Stimulated activated CD8-positive, alpha-beta memory T cell treated with anti-CD3 and anti-CD28 coated beads, Interleukin-7, amount 100 ng/mL, for 24 hours (primary cell): Measurements from ENCODE around the gene IYD.
"Not testable (repeated sequence)": the region's sequence is repeated elsewhere in the genome, so short reads cannot be mapped to it uniquely, and the experiment has no call there.

Experiments
- DNase-seq: peaks from one replicate; pipeline ENCODE4 v3.0.0-alpha.2; 2020; ENCODE audit warnings: low read depth

Gene IYD

DNA sequence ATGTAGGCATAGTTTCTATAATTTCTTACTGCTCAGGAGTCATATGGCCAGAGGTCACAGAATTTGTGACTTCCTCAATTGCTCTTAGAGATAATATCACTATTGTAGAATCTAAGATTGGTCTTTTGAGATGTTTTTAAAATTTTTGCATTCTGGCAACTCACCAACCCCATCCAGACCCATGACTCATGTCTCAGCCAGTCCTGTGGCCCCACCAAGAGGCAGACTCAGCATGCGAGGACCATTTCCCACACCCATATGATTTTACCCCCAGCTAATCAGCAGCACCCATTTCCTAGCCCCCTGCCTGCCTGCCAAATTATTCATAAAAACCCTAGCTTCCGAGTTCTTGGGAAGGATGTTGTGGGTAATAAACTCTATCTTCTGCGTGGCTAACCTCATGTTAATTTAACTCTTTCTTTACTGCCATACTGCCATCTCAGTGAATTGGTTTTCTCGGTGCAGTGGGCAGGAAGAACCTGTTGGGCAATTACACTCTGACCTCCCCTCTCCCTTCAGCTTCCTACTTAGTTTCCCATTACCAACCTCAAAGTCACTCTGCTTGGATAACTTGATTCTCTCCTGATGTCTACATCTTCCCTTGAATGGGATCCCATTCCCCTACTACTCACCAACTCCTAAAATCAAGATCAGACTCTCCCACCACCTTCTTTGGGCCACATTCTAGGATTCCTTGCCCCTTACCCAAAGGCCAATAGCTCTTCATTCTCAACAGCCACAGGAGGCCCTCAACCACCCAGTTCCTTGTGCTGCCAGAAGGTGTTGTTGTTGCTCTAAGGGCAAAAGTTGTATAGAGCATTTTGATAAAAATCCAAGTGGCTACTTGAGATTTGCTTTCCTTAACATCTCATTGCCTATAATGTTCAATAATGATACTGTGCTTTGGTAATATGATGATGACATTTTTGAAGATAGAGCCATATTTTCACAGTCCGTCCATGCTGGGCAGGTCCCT is 16.2 kb upstream of the IYD start:
- DNase-seq = no peak

GRCh38 chr6:150353445-150353844 is 15.4 kb upstream of the IYD start:
- DNase-seq = no peak

- no peak for DNase-seq
Measured at GRCh38 chr6:150354754-150355571, 13.8 kb upstream of the IYD start.

- DNase-seq = no peak
Measured at GRCh38 chr6:150355932-150356331, 12.9 kb upstream of the IYD start.

DNA sequence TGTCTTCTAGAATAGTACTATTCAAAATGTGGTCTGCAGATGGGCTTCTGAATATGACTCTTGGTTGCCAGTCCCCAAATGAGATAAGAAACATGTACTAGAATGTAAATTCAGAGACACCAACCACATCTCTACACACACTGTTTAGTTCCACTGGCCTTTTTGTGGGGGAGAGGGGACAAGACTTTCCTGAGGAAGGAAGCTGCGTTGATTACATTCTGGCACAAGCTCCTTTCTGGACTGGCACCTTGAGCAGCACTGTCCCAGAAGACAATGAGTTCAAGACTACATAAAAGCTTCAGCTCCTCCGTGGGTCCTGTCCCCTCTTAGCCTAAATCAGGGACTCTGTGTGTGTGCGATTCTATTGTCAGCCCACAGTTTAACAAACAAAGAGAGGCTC is 6.9 kb upstream of the IYD start:
- no peak for DNase-seq

GRCh38 chr6:150363733-150364132 is 5.1 kb upstream of the IYD start:
- no peak for DNase-seq

DNA sequence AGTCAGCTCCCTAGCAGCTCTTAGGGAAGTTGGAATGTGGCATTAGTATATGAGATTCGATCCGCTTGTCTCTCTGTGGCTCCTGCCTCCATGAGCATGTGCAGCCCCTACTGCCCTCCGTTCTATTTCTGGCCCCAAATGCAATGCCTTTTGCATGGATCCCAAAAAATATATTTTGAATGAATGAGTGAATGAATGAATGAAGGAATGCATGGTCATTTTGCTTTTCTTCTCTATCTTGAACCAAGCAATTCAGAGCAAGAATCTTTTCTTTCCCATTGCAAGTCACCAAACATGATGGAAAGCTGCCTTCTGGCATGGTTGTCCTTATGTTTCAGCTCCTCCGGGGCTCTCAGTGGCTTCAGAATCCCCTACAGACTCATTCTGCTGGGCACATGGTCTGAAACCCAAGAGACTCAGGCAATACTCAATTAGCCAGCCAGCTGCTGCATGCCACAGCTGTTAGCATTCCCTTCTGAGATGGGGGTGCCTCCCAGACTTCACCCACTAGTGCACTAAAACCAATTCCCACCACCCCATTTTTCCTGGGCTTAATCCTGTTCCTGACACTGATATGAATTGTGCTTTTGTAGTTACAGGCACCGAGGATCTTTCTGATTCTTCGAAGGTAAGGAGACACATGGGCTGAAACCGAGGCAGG is 2.6 kb upstream of the IYD start:
- no peak for DNase-seq

DNA sequence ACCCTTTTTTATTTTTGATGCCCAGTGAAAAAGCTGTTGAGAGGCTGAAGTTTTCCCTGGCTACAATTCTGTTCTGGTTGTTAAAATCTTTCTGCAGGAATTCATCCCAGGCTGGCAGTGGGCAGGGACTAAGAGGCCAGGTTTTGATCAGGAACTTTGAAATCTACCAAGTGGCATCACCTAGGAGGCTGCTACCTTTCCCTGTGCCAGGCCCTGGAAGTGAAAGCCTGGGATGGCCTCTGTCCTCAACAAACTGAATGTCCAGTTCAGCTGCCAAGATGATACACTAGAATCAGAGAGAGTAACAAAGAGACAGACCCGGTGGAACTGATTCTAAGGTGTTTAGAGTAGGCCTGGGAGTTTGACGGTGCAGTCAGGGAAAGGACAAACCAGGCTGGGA is 596 bp downstream of the IYD start:
- no peak for DNase-seq

DNA sequence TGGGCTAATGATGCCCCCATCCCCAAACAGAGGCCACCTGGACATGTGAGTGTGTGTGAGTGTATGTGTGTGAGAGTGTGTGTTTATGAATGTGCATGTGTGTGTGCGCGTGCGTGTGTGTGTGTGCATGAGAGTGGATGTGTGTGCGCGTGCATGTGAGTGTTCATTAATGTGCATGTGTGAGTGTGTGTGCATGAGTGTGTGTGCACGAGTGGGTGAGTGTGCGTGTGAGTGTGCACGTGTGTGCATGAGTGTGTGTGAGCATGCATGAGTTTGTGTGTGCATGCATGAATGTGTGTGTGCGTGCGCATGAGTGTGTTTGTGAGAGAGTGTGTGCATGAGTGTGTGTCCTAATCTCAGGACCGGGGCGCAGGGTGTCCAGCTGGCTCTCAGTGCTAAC is 1.3 kb downstream of the IYD start:
- DNase-seq = no peak

DNA sequence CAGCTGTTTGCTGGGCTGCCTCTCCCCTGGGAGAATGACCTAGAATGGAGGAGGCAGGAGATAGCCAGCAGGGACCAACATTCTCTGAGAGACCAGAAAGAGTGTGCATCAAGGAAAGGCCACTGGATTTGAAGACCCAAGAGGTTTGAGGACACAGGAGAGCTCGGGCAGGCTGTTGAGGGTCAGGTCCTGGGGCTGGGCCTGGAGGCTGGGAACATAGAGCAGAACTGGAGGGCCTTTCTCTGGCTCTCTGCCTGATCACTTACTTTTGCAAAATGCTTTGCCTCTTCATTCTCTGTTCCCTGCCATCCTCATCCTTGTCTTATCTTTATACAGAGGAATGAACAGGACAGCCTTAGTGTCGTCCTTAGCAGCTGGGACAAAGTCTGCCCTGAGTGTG is 2.5 kb downstream of the IYD start:
- no peak for DNase-seq

DNA sequence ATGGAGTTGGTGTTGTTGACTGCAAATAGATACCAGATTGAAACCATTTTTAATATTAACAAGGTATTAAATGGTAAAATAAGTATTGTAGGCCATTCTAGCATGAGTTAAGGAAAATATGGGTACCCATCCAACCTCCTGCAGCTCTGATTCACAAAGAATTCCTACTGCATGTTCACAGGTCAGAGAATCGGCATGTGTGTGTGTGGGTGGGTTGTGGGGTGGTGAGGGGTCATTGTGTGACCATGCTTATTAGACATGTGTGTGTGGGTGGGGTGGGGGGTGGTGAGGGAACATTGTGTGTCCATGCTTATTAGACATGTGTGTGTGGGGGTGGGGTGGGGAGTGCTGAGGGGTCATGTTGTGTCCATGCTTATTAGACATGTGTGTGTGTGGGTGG is 3.2 kb downstream of the IYD start:
- no peak for DNase-seq

GRCh38 chr6:150373260-150373701 is 4.5 kb downstream of the IYD start:
- no peak for DNase-seq

DNA sequence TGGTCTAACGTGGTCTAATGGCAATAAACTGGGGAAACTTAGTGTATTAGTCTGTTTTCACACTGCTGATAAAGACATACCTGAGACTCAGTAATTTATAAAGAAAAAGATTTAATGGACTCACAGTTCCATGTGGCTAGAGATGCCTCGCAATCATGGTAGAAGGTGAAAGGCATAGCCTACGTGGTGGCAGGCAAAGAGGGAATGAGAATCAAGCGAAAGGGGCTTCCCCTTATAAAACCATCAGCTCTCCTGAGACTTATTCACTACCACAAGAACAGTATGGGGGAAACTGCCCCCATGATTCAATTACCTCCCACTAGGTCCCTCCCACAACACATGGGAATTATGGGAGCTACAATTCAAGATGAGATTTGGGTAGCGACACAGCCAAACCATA is 5.5 kb downstream of the IYD start:
- DNase-seq = not testable (repeated sequence)

GRCh38 chr6:150377211-150377781 is 8.5 kb downstream of the IYD start:
- DNase-seq = no peak

GRCh38 chr6:150380256-150380655 is 11.4 kb downstream of the IYD start:
- no peak for DNase-seq

GRCh38 chr6:150382171-150382570 is 13.4 kb downstream of the IYD start:
- no peak for DNase-seq

DNA sequence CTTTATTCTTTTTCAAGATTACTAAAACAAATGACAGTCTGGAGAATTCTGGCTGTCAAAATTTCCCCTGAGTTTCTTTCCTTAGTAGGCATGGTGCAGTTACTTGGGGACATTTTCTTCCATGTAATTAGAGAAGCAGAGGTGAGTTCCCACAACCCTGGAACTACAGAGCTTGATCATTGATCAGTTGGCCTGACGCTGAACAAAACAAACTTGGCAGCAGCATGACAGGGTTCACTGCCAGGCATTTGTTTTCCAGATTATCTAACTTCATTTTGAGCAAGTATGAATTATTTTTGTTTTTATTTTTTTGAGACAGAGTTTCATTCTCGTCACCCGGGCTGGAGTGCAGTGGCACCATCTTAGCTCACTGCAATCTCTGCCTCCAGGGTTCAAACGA is 22.6 kb downstream of the IYD start:
- no peak for DNase-seq

DNA sequence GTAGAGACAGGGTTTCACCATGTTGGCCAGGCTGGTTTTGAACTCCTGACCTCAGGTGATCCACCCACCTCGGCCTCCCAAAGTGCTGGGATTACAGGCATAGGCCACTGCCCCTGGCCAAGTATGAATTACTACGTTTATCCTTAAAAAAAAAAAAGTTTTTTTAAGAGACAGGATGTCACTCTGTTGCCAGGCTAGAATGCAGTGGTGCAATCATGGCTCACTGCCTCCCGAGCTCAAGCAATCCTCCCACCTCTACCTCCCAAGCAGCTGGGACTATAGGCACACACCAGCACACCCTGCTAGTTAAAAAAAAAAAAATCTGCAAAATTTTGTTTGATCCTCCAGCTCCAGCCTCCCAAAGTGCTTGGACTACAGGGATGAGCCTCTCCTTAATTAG is 23.1 kb downstream of the IYD start:
- no peak for DNase-seq

- DNase-seq = no peak
Measured at GRCh38 chr6:150392452-150393220, 23.8 kb downstream of the IYD start.

DNA sequence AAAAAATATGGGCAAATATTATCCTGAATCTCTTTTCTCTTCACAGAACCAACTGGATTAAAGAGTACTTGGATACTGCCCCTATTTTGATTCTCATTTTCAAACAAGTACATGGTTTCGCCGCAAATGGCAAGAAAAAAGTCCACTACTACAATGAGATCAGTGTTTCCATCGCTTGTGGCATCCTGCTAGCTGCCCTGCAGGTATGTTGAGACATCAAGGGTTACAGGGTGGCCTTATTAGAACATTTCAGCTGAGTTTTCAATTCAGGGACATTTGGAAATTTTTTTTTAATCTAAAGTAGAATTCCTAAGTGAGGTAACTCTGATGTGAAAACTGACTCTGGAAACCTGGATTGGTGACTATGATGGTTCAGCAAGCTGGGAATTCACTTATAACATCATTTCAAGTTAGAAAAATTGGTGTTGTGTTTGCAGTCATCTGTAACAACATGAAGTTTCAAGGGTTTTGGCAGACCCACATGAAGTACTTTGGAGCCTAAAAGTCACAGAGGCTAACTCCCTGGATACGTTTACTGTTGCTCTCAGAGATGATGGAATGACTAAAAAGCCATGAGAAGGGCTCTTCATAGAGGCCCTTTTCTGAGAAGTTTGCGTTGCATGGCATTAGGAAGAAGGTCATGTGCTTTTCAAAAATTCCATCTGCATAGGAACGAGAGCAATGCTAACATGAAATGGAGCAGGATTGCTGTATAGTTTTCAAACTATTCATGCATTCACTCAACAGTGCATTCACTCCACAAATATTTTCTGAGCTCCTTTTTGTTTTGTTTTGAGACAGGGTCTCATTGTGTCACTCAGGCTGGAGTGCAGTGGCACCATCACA is 25.5 kb downstream of the IYD start:
- no peak for DNase-seq
